Fibroblast of the aortic adventitia (primary cell): ENCODE data around the gene NDC80. TPM values are rescaled to one million over a fixed set of nuclear protein-coding genes. Genes with fewer than 3 reads are reported as not detected.
A peak's percentile ranks its signal among the peaks of the same experiment; 100 is the strongest.

Experiments
- DNase-seq: peaks from one replicate; pipeline ENCODE4 v3.0.0-alpha.2; 2010; ENCODE audit warnings: low read depth
- H3K4me3 ChIP-seq: 2 replicates; pipeline ENCODE4 v1.5.1; 2011; ENCODE audit warnings: low read depth, mild to moderate bottlenecking, control low read depth, low read length, moderate library complexity
- total RNA-seq: library from RNA; depleted of rRNA; stranded (reverse); fragments of >200 nt; gene quantifications from 2 replicates; pipeline ENCODE4 v1.2.3, GENCODE V29; 2012; ENCODE audit warnings: low replicate concordance
- TF ChIP-seq, protein P1 (sequence below): IDR thresholded peaks from 2 replicates; pipeline ENCODE4 v1.5.1; 2011; ENCODE audit warnings: mild to moderate bottlenecking, low read length, control low read depth, inconsistent platforms; ENCODE audit not compliant: insufficient read depth

The NDC80 gene
- total RNA-seq, 1 donor, result 43.5 TPM

DNA sequence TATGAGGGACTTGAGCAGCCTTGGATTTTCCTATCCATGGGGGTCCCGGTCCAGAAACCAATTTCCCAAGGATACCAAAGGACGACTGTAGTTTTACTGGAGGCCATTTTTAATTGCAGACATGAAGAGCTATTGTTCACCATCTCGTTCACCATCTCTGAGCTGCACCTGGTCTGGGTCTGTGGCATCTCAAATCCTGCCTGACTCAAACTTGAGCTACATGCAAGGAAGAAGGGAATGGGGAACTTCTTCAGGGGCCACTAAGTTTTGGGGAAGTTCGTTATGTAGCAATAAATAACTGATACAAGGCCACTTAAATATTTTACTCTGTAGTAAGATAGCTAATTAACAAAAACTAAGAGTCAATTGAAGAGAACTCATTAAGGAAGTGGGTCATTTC is 82.1 kb downstream of the NDC80 start:
- TF ChIP-seq, protein P1, sequence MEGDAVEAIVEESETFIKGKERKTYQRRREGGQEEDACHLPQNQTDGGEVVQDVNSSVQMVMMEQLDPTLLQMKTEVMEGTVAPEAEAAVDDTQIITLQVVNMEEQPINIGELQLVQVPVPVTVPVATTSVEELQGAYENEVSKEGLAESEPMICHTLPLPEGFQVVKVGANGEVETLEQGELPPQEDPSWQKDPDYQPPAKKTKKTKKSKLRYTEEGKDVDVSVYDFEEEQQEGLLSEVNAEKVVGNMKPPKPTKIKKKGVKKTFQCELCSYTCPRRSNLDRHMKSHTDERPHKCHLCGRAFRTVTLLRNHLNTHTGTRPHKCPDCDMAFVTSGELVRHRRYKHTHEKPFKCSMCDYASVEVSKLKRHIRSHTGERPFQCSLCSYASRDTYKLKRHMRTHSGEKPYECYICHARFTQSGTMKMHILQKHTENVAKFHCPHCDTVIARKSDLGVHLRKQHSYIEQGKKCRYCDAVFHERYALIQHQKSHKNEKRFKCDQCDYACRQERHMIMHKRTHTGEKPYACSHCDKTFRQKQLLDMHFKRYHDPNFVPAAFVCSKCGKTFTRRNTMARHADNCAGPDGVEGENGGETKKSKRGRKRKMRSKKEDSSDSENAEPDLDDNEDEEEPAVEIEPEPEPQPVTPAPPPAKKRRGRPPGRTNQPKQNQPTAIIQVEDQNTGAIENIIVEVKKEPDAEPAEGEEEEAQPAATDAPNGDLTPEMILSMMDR, result no peak
- no peak overlapping the region for H3K4me3 ChIP-seq
- no peak for DNase-seq

DNA sequence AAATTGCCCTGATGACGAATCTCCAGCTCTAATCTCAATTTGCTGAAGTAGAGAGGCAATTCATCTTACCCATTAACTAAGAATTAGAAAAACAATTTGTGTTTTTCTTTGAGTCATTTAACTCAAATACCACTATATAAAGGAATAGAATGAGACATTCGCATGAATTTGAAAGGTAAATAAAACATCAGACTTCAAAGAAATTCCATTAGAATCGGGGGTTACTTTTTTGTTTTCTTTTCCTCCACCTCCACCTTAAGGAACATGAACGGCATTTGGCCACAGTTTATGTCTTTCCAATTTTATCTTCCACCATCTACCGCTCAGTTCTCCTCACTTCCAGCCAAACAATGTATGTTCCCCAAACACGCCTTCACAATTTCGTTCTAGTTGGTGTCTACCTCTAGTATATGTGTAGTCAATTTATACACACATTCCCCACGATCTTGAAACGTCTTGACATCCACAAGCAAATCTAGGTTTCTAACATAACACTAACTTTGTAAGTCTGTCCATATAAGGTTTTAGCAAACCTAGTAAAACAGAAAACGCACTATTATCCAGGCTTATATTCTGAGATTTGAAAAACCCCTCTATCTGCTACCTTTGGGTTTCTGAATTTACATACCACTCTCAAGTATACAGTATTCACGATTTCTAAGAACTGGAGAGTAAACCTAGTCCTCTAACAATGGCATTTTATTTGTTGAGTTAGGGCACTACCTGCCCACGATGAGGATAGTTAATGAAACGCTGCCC is 83.0 kb downstream of the NDC80 start:
- peak overlapping the region; percentile 93 for H3K4me3 ChIP-seq
- TF ChIP-seq, protein P1, result no peak
- no peak for DNase-seq

DNA sequence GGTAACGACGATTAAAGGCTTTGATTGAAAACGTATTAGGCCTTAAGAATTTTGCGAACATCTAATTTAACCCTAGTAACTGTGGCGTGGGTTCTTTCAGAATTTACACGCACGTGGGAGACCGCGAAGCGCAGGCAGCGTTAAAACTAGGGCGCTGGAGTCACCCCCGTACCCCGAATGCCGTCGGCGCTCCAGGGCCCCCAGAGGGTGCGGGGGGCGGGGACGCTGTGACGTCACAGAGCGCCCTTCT is 83.5 kb downstream of the NDC80 start:
- TF ChIP-seq, protein P1, result no peak
- peak overlapping the region; percentile 93 for H3K4me3 ChIP-seq
- DNase-seq, result peak; percentile 18

DNA sequence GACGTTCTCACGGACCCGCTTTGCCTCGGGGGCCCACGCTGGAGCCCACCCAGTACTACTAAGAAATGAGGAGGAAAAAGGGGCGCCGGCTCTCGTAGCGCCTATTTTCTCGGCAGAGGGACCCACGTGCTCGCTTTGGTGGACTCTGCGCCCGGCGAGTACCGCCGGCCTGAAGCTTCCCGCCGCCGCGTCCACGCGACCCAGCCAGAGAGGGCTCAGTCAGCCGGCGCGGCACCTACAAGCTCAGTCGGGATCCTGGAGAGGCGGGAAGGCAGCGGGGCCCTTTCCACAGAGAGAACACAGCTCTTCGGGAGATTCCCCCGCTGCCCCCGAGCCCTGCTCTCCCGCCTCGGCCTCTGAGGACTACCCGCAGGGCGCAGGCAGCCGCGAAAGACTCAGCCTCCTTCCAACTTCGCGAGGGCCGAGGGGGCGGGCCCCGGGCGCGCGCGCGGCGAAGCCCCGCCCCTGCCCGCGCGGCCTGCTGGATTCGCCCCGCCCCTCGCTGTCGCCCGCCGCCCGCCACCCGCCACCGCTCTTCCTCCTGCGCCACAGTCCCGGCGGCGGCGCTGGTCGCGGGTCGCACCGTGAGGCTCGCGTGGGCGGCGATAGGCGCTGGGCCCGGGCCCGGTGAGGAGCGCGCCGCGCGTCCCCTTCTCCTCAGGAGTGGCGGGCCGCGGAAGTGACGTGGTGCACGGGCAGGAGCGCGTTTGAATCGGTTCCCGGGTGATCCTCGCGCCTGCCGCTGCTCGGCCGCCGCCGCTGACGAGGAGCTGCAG is 84.0 kb downstream of the NDC80 start, which contains the start of gene SMCHD1:
SMCHD1 (plus strand) TSS at position 549 of the 776 bp plus-strand sequence. CDS start 350 bp downstream, outside the sequence.
- TF ChIP-seq, protein P1, result no peak
- peak; percentile 71 for DNase-seq
- H3K4me3 ChIP-seq, result peak within 1 kb of the TSS; percentile 93

DNA sequence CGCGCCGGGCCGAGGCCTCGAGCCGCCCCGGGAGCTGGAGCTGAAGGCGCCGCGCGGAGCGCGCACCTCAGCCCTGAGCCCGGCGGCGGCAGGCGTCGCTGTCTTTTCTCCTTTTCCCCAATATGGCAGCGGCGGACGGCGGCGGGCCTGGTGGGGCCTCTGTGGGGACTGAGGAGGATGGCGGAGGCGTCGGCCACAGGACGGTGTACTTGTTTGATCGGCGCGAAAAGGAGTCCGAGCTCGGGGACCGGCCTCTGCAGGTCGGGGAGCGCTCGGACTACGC is 84.5 kb downstream of the NDC80 start:
- H3K4me3 ChIP-seq, result peak overlapping the region; percentile 93
- TF ChIP-seq, protein P1, result no peak
- DNase-seq, result no peak

DNA sequence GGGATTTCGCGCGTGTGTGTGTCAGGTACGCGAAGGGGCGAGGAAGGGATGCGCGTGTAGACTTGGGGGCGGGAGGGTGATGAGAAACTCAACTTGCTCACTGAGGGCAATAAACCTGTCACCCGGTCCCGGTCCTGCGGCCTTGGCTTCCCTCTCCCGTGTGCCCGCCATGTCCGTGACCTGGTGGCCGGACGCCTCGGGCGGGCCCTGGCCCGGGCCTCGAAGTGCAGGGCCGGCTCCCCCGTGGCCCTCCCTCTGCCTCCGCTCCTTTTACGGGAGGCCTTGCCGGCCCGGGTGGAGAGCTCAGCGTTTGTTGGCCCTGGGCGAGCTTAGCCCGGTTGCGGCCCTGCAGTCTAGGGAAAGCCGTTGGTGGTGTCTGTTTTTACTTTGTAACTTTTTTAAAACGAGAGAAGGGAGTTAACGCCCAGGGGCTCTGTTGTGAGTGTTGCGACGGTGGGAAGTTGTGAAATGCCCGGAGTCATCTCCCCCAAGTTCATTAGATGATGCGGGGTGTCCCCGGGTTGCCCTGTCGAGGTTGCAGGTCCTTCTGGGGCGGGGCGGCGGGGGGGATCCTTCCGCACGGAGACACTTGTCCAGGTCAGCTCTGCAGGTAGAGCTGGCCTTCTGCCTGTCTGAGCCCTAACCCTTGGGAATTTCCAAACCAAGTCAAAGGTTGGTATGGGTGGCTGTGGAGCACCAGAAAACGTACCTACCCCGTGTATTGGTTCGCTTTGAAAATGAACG is 85.1 kb downstream of the NDC80 start:
- TF ChIP-seq, protein P1, result no peak
- peak; percentile 38 for DNase-seq
- H3K4me3 ChIP-seq, result peak overlapping the region; percentile 93
